Epithelial cell of esophagus (primary cell): Measurements from ENCODE around the gene BAHD1.

ENCODE experiments used
- DNase-seq: peaks from one replicate; pipeline ENCODE4 v3.0.0; 2010; ENCODE audit warnings: low read depth
- H3K4me3 ChIP-seq: 2 replicates; pipeline ENCODE4 v1.5.1; 2011; ENCODE audit warnings: mild to moderate bottlenecking, low read length, control low read depth
- TF ChIP-seq, protein P1 (sequence below): IDR thresholded peaks from 2 replicates; pipeline ENCODE4 v1.5.1; 2011; ENCODE audit warnings: low read depth, mild to moderate bottlenecking, low read length, control low read depth, inconsistent platforms; ENCODE audit not compliant: insufficient read depth; ENCODE audit errors: missing control alignments

Gene BAHD1

GRCh38 chr15:40471808-40472150 lies 31.0 kb downstream of the BAHD1 start:
- peak; percentile 53 for DNase-seq
- H3K4me3 ChIP-seq, result peak overlapping the region; percentile 56
- TF ChIP-seq, protein P1, sequence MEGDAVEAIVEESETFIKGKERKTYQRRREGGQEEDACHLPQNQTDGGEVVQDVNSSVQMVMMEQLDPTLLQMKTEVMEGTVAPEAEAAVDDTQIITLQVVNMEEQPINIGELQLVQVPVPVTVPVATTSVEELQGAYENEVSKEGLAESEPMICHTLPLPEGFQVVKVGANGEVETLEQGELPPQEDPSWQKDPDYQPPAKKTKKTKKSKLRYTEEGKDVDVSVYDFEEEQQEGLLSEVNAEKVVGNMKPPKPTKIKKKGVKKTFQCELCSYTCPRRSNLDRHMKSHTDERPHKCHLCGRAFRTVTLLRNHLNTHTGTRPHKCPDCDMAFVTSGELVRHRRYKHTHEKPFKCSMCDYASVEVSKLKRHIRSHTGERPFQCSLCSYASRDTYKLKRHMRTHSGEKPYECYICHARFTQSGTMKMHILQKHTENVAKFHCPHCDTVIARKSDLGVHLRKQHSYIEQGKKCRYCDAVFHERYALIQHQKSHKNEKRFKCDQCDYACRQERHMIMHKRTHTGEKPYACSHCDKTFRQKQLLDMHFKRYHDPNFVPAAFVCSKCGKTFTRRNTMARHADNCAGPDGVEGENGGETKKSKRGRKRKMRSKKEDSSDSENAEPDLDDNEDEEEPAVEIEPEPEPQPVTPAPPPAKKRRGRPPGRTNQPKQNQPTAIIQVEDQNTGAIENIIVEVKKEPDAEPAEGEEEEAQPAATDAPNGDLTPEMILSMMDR, result no peak

GRCh38 chr15:40472171-40472727 lies 31.5 kb downstream of the BAHD1 start:
- TF ChIP-seq, protein P1, result no peak
- peak overlapping the region; percentile 56 for H3K4me3 ChIP-seq
- no peak for DNase-seq

DNA sequence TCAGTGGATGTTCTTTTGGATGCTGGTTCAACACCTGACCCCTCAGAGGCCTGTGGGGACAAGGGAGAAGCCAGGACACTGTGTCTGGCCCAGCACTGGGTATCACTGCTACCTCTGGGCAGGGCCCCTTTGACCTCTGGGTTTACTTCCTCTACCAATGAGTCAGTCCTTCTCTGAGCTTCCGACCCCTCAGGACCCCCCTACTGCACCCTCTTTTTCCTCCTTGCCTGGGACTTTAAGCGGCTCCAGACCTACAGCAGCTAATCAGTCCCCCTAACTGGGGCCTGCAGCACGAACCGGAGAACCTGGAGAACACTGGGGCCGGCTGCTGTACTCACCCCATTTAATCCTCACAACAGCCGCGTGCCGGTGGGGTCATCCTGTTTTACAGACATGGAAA lies 33.8 kb downstream of the BAHD1 start:
- H3K4me3 ChIP-seq, result no peak overlapping the region
- DNase-seq, result no peak
- TF ChIP-seq, protein P1, result no peak

- DNase-seq, result peak; percentile 75
- TF ChIP-seq, protein P1, result no peak
Measured at GRCh38 chr15:40477642-40478327, 37.0 kb downstream of the BAHD1 start.

DNA sequence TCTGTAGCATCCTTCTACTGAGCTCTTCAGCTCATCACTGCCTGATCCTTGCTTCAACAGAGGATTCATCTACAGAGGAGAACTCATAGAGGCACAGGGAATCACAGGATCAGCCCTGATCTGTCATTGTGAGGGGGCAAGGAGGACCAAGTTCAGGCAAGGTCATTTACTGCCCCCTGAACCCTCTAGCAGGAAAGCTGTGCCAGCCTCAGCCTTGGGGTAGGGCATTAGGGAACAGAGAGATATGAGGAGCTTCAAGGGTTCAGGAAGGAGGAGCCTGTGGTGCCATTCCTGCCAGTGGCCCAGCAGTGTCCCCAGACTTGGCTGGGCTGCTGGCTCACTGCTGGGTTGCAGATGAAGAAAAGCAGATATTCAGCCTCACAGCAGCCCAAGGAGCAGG lies 38.3 kb downstream of the BAHD1 start:
- TF ChIP-seq, protein P1, result no peak
- H3K4me3 ChIP-seq, result no peak overlapping the region

More at GRCh38 chr15:40477642-40478327, 37.0 kb downstream of the BAHD1 start:
- H3K4me3 ChIP-seq, result no peak overlapping the region

GRCh38 chr15:40481341-40482074 lies 40.8 kb downstream of the BAHD1 start:
- no peak for DNase-seq
- TF ChIP-seq, protein P1, result no peak
- H3K4me3 ChIP-seq, result no peak overlapping the region

More for the DNA sequence above, 38.3 kb downstream of the BAHD1 start:
- no peak for DNase-seq
